ENCODE results near the gene NAB1.
A peak's percentile ranks its signal among the peaks of the same experiment; 100 is the strongest.
"Not testable (repeated sequence)": the region's sequence is repeated elsewhere in the genome, so short reads cannot be mapped to it uniquely, and the experiment has no call there.

Gene NAB1

DNA sequence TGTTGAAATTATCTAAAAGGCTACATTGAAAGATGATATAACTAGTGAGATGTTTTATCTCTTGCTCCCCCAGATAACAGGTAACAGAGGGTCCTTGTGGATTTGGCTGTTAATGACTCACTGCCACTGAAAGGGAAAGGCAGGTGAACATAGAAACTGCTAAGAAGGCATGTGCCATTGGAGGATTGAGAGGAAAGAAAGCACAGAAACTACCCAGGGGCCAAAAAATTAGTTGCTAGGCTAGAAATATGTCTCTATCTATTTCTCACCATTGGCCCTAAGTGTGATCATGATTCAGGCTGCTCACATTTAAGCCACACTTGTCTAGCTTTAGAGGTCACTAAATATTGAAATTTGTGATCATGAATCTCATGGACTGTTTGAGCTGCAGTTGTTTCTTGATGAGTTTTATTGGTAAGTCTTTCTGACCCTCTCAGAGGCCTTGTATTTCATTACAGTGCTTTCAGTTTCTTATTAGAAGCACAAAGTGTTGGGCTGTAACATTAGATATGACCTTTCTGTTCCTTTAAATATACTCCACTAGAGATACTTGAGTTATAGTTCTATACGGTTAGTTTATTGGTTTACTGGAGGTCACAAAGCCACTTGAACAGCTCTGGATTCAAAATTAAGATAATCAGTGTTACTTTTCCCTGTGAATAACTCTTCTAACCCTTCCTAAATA is 26.2 kb downstream of the NAB1 start:
- no peak for FAIRE-seq

DNA sequence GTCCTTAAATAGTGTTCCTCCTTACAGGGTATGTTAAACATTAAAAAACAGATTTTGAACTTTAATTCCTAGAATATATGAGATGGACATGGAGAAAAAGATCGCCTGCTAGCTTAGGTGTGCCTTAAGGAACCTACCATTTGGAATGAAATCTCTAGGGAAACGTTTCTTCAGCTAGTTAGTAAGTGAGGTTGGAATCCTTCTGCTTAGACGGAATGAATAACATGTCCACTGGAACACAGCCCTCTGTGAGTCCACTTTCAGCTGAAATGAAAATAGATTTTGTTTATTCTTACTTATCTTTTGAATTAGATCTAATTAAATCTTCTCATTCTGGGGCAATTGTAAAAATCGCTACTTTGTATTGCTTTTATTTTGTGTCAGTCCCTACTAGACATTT is 28.4 kb downstream of the NAB1 start:
- FAIRE-seq = no peak

DNA sequence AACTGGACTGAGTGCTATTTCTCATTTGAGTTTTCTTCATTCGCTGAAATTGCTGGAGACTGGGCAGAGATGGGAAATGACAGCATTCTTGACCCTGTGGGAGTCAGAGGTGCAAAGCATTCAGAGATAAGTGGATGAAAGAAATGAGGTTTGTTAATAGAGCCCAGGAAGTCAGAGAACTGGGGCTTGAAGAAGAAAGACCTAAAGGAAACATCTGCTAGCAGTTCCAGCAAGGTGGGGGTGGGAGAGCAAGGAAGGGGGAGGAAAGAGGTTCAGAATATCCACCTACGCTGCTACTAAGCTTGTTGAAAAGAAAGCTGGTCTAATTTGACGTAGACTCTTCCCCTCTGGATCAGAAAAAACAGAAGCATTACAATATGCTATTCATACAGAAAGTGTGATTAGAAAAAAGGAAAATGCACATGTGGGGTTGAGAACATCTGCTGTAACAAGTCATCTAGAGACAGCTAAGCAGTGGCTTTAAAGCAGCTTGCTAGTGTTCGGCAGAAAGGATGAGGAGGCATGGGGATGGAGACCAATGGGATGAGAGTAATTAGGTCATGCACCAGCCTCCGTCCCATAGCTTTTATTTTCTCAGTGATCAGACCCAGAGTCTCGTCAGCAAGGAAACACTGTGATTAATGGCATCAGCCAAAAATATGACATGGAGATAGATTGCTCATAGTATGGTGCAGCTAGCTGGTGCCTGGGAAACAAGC is 29.7 kb downstream of the NAB1 start:
- no peak for FAIRE-seq

DNA sequence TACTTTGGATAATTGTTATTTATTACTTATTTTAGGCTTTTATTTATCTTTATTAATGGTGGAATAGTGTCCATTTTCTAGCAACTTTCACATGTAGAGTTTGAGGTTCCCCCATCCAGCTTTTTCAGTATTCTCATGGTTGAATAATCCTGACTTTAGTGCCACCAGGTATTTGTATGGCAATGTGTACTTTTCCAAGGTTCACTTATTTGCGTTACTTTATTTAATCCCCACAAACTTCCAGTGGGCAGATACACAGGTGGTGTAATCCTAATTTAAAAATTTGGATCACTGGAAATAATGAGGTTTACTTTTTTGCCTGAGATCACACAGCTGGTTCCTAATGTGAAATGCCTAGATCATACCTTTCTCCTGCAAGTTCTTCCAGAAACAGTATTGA is 30.5 kb downstream of the NAB1 start:
- no peak for FAIRE-seq

DNA sequence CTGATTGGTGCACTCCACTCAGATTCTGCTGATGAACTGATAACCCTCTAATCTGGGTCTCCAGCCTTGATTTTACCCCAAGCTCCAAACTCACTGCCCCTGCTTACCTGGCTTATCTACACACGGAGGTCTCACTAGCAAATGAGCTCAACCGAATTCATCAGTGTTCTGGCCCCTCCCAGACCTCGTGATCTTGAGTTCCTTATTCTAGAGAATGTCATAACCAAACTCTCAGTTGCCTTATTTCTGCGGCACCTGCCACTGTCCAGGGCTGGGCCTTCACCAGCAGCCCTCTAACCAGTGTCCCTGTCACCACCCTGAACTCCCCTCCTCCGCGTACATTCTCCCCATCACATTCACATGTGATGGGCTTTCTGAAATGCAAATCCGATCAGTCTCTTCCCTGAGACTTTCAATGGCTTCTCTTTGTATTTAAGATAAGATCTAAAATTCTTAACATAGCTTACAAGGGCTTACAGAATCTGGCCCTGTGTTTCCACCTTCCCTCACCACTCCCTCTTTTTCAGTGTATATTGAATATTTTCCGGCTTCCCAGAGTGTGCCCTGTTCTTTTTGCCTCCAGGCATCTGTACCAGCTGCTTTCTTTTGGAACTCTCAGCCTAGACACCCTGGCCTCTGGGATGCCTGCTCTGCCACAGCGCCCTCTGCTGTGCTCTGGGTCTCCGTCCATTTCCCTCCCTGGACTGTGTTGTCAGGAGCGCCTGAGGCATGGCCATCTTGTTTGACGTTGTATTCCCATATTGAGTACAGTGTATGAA is 31.1 kb downstream of the NAB1 start:
- no peak for FAIRE-seq

DNA sequence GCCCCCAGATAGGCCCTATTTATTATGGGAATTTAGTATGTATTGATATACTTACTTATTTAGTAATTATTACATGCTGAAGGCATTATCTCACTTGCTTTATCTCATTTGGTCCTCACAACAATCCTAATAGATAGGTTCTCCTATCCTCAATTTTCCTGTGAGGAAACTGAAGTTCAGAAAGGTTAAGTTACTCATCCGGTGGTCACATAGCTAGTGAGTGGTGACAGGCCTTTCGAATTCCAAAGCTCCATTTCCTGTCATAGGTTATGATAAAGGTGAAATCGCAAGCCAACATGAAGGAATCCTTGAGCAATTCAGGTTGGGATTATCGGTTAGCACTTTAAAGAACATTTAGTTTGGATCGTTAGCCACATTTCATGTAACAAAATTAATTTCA is 33.3 kb downstream of the NAB1 start:
- no peak for FAIRE-seq

DNA sequence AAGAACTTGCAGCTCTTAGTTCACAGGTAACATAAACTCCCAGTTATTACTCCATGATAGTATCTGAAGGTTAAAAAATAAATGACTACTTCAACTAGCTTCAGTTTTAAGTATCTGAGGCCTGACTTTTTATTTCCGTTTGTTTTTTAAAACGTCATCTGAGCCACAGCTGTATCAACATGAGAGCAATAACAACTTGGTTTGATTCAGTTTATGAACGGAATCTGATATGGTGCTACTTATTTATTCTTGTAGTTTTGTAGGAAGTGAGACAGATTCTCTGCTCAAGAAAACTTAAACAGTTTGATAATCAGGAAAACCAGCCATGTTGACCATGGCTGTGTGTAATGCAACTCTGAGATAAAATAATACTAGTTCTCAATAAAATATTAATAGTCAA is 34.9 kb downstream of the NAB1 start:
- peak; percentile 18 for FAIRE-seq

DNA sequence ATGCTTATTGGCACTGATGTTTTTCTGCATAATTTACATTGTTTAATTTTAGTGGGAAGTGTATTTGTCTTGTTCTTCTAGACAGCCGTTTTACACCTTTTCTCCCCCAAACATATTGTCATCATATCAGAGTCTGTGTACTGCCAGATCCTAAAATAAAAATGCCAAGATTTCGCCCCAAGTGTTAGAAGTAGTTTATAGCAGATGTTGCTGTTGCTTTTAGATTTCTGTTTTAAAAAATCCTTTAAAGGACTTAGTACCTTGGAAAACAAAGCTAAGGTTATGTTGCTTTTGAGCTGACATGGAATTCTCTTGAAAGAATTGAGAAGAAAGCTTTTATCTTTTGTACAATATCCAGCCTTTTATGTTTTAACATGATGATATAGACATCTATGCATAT is 36.0 kb downstream of the NAB1 start:
- no peak for FAIRE-seq

DNA sequence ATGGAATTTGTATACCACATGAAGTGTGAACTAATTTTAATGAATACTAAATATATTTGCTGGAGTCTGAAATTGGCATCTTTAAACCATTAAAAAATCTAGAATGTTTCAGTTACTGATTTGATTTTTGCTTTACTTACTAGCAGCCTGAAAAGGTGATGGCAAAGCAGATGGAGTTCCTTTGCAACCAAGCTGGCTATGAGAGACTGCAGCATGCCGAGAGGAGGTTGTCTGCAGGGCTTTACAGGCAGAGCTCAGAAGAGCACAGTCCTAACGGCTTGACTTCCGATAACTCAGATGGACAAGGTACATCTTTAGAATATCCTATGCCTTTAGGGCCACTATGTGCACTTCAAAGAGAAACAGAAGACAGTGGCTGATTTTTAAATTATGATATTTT is 36.5 kb downstream of the NAB1 start:
- FAIRE-seq = no peak

DNA sequence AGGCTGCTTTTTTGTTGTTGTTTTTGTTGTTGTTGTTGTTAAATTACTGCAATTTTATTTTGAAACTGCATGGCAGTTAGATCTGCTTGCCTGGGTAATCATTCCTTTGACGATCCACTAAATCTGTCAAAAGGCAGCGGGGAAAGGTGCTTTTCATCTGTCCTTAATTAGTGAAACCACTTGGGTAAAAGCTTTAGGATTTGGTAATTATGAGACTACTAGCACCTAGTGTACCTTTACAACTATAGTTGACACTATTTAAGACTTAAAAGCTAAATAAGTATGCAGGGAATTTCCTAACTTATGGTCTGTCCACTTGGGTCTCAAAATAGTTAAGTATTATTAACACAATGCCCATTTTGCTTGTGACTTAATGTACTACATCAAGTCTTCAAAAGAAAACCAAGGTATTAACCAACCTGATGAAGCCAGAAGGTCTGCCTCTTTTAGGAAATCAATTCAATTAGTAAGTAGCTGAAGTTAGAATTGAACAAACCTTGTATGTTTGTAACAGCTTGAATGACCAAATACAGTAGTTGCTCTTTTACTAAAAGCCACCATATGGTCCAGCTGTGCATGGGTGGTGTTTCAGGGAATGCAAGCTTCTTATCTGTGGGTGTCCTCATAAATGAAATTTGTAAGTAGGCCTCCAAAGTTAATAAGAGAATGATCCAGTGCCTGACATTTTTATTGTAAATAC is 44.8 kb downstream of the NAB1 start:
- no peak for FAIRE-seq

DNA sequence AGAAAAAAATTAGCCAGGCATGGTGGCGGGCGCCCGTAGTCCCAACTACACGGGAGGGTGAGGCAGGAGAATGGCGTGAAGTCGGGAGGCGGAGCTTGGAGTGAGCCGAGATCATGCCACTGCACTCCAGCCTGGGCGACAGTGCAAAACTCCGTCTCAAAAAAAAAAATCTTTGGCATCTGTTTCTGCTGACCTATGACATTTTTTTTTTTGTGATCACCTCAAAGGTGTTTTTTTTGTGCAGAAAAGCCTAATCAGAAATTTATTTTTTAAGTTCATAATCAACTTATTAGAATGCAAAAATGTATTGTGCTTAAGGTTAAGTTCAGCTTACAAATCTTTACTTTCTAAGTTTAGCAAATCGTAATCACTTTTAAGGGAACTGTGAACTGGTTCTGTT is 45.6 kb downstream of the NAB1 start:
- peak; percentile 90 for FAIRE-seq

DNA sequence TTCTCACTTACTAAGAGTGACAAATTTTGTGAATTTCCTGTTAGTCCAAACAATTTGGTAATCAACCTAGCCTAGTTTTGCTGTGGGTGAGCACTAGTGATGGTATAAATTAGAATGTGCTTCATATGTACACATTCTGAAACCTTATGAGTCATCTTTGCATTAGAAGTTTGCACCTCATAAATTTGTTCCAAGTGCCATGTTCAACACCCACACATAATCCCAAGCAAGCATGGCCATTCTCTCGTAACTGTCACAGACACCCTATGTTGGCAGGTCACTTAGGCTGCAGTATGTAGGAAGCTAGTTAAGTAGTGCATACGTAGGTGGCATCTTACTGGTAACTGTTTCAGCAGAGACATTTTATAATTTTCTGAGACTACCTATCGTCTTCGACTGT is 46.9 kb downstream of the NAB1 start:
- FAIRE-seq = no peak

DNA sequence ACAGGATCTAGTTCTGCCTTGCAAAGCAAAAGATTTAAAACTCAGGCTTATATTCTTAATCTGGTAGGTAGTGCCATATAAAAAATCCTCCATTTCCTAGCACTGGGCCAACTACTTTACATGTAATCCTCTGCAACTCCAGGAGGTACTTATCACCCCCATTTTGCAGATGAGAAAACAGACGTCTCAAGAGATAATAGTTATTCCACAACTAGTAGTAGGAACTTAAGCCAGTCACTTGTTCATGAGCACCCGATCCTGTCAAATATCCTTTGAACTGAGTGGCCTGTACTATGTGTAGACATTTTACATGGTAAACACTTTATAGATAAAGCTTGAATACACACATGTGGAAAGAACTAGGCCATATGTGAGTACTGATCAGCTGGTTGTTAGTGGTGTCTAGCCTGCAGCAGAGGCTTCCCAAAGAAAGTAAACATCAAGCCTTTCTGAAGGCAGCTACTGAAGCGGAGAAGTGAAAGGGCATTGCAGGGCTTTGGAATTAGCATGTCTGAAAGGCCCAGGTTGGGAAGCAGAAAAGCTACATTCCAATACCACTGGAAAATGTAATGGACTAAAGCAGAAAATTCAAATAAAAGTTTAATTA is 48.0 kb downstream of the NAB1 start:
- no peak for FAIRE-seq

DNA sequence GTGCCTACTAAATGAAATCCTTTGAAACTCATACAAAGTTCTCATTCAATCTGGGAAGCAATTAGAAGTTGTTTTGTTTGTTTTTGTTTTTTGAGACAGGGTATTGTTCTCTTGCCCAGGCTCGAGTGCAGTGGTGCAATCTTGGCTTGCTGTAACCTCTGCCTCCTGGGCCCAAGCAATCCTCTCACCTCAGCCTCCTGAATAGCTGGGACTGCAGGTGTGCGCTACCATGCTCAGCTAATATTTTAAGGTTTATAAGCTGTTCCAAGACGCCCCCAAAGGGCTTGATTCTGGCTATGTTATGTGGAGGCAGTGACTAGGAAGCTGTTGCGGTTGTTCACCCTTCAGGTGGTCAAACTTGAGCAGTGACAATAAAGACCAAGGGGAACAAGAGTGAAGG is 48.5 kb downstream of the NAB1 start:
- FAIRE-seq = no peak

DNA sequence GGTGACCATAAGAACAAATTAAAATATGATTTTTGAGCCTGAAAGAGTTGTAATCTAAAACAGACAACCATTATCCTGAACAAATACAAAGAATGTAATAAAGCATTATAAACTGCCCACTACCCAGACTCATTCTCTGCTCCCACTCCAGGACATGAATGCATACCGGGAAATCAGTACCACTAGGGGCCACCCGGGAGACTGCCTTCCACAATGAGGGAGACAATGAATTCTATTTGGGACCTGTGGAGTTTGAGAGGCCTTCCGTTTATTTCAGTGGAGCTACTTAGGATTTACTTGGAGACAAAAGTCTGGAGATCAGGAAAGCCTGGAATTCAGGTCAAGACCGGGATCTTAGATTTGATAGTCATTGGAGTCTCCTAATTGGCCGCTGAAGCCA is 50.0 kb downstream of the NAB1 start:
- no peak for FAIRE-seq

DNA sequence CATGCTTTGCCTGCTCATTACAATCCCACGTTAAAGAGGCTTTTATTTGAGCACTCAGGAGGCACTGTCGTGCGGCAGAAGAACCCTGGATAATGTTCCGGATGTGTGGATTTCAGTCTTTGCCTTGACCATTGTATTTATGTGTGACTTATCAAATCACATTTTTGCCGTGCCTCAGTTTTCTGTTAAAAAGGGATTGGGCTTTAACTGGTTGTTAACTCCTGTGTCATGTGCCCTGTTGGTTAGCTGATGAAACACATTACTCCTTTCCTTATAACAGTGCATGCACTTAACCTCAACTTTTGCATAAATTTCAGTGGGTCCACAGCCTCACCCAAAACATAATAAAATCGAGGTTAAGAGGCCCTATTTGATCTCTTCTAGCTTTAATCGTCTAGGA is 52.7 kb downstream of the NAB1 start:
- no peak for FAIRE-seq

DNA sequence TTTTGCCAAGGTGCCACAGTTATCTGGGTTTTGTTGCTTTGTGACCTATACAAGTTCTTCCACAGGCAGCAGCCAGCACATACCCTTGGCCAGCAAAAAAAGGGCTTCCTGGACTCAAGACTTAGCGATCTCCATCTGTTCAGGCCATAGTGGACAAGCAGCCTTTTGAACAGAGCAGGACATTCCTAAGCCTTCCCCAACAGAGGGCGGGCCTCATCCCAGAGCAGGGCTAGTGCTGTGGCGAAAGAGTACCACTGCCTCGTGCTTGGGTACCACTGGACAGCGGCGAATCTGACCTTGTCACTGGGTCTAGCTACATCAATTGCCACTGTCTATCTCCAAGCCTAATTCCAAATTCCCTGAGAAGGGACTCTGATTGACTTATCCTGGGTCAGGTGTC is 56.4 kb downstream of the NAB1 start:
- FAIRE-seq = no peak

DNA sequence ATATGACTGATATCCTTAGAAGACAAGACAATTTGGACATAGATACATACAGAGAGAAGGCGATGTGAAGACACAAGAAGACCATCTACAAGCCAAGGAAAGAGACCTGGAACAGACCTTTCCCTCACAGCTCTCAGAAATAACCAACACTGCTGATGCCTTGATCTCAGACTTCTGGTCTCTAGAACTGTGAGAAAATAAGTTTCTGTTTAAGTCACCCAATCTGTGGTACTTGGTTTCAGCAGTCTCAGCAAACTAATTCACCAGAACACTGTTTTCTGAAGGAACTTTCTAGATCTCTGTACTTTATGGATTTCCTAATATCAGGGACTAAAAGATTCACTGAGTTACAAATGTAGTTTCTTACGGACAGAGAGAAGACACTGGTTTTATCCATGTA is 58.8 kb downstream of the NAB1 start:
- FAIRE-seq = no peak

DNA sequence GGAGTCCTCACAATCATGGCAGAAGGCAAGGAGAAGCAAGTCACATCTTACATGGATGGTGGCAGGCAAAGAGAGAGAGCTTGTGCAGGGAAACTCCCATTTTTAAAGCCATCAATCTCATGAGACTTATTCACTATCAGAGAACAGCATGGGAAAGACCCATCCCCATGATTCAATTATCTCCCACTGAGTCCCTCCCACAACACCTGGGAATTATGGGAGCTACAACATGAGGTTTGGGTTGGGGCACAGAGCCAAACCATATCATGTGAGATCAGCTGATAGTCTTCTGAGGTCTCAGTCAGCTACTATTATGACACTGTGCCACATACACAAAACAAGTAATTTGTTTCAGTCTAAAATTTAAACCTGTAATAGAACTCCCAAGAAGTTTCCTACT is 59.8 kb downstream of the NAB1 start:
- FAIRE-seq = not testable (repeated sequence)

DNA sequence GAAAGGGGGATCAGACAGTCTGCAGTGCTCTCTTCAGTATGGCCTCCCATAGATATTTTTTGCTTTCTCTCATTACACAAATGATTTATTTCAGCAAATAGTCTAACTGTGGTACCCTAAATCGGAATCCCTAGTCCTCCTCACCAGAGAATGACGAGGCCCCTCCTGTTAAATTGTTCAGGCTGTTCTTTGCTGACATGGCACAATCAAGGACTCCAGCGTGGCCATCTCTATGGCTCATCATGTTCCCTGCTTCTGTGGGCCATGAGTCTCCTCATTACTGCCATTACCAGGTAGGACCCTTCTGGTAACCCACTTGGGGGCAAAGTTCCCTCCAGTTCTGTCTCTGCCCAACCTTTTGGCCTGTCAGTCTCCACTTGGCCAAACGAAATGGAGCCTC is 62.2 kb downstream of the NAB1 start:
- FAIRE-seq = no peak

DNA sequence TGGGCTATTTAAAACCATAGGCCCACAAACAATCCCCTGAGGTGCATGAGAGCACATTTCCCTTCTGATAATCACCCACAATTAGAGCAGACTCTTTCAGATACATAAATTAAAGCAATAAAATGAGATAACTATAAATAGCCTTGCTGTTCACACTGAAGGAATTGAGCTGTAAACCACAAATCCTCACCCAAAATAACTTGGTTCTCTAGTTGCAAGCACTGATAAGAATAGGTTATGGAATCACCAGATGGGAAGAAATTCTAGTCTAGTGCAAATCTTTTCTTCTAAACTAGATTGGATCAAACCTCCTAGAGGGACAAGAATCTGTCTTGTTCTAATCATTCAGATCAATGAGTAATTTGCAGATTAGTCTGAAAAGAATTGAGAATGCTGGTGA is 64.6 kb downstream of the NAB1 start:
- no peak for FAIRE-seq

DNA sequence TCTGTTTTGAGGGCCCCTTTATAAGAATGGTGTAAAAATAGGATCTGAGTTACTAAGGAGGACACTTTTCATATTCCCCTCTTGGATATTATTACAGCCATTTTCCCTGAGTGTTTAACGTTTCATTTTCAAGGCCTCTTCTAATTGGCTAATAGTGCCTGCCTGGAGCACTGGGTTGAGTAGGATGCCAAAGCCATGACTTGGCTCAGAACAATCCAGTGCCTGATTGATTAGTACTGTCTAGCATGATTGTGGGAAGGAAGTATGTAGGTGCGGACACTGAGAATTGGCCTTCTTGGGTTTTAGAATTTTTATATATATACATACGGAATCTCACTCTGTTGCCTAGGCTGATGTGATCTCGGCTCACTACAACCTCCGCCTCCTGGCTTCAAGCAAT is 66.1 kb downstream of the NAB1 start:
- FAIRE-seq = no peak

Measured in endometrium (tissue), 2 donors.